ENCODE results near the gene WNT5A. TPM values are rescaled to one million over a fixed set of nuclear protein-coding genes. Genes with fewer than 3 reads are reported as not detected.

Gene WNT5A
- total and polyA plus RNA-seq, 2 donors (not counting 3 experiments of a cell fraction or from before 2014, with no cell fraction given), result 0.08 to 0.33 TPM

GRCh38 chr3:55449527-55449926 lies 37.6 kb downstream of the WNT5A start:
- no peaks in the 10 kb centered on the region for H3K4me1 ChIP-seq (ENCODE audit: control insufficient read depth, extremely low read depth, insufficient read depth, low read length)
- no peak for FAIRE-seq
- H3K27me3 ChIP-seq (ENCODE audit: control insufficient read depth in 2 of 2, insufficient read depth in 2 of 2, low read length in 2 of 2), result no peaks in the 10 kb centered on the region
- no peak overlapping the region for H3K9ac ChIP-seq (replicated peaks; ENCODE audit: extremely low read depth, insufficient read depth, low read length)
- TF ChIP-seq MAX (IDR thresholded peaks at IDR 0.05; ENCODE audit: insufficient read depth, insufficient read length), result no peak
- TF ChIP-seq EZH2 (IDR thresholded peaks at IDR 0.05; ENCODE audit: borderline replicate concordance, low read depth, low read length, severe bottlenecking), result no peak
- no peak for TF ChIP-seq MYC (IDR thresholded peaks at IDR 0.05; ENCODE audit: low read depth, low read length)
- no peak for TF ChIP-seq JUN (IDR thresholded peaks at IDR 0.05; ENCODE audit: borderline replicate concordance, insufficient read depth, insufficient read length, low read depth)
- no peak for TF ChIP-seq POLR2A (IDR thresholded peaks at IDR 0.05; ENCODE audit: low read depth, low read length)
- no peak for TF ChIP-seq POLR2AphosphoS5 (IDR thresholded peaks at IDR 0.05; ENCODE audit: insufficient read depth, low read depth, low read length)
- TF ChIP-seq GATA2 (IDR thresholded peaks at IDR 0.05; ENCODE audit: insufficient read depth, insufficient read length, low read depth, low read length), result no peak
- ChIA-PET POLR2A (no interaction called here), CTCF (no interaction called here)
- no peak overlapping the region for H3K4me2 ChIP-seq (ENCODE audit: insufficient read depth, low read length)
- H2AFZ ChIP-seq (ENCODE audit: low read depth, low read length), result no peak overlapping the region
- no peak for DNase-seq (ENCODE audit: low read depth, low spot score)
- H3K9me1 ChIP-seq (replicated peaks; ENCODE audit: control insufficient read depth, extremely low read depth, insufficient read depth, low read length), result no peaks in the 10 kb centered on the region
- no peaks in the 10 kb centered on the region for H4K20me1 ChIP-seq (replicated peaks; ENCODE audit: control insufficient read depth, extremely low read depth, insufficient read depth, low read length)
- H3K9me3 ChIP-seq (replicated peaks; ENCODE audit: control insufficient read depth, insufficient read depth, low read length), result no peaks in the 10 kb centered on the region
- H3K36me3 ChIP-seq (ENCODE audit: control insufficient read depth in 2 of 2, extremely low read depth in 1 of 2, insufficient read depth in 2 of 2, low read length in 2 of 2), result no peaks in the 10 kb centered on the region
- intact Hi-C loops (cut with micrococcal nuclease), result no loop called here
- no peaks in the 10 kb centered on the region for H3K79me2 ChIP-seq (ENCODE audit: control insufficient read depth, insufficient read depth, low read length)
- dilution Hi-C loops (cut with MboI; ENCODE audit: extremely low pct_ligation_motif_present, low sequenced_read_pairs), result no loop called here
- no TSS peak for BruUV-seq (replicated peaks)
- no peak overlapping the region for H3K27ac ChIP-seq (ENCODE audit: insufficient read depth, low read depth, low read length)
- no peak overlapping the region for H3K4me3 ChIP-seq (replicated peaks in 1 of 3; ENCODE audit: insufficient read depth in 1 of 3, low read depth in 1 of 3, low read length in 3 of 3)

GRCh38 chr3:55446850-55447249 lies 40.3 kb downstream of the WNT5A start:
- no peak for FAIRE-seq
- no peaks in the 10 kb centered on the region for H3K4me1 ChIP-seq (ENCODE audit: control insufficient read depth, extremely low read depth, insufficient read depth, low read length)
- H3K36me3 ChIP-seq (ENCODE audit: control insufficient read depth in 2 of 2, extremely low read depth in 1 of 2, insufficient read depth in 2 of 2, low read length in 2 of 2), result no peaks in the 10 kb centered on the region
- no peaks in the 10 kb centered on the region for H3K79me2 ChIP-seq (ENCODE audit: control insufficient read depth, insufficient read depth, low read length)
- H3K27ac ChIP-seq (ENCODE audit: insufficient read depth, low read depth, low read length), result no peak overlapping the region
- BruUV-seq (replicated peaks), result no TSS peak
- H3K9ac ChIP-seq (replicated peaks; ENCODE audit: extremely low read depth, insufficient read depth, low read length), result no peak overlapping the region
- CTCF ChIA-PET, result no interaction called here
- no peaks in the 10 kb centered on the region for H4K20me1 ChIP-seq (replicated peaks; ENCODE audit: control insufficient read depth, extremely low read depth, insufficient read depth, low read length)
- no peaks in the 10 kb centered on the region for H3K27me3 ChIP-seq (ENCODE audit: control insufficient read depth in 2 of 2, insufficient read depth in 2 of 2, low read length in 2 of 2)
- POLR2A ChIA-PET, result no interaction called here
- no peak overlapping the region for H3K4me2 ChIP-seq (ENCODE audit: insufficient read depth, low read length)
- no peaks in the 10 kb centered on the region for H3K9me1 ChIP-seq (replicated peaks; ENCODE audit: control insufficient read depth, extremely low read depth, insufficient read depth, low read length)
- no peak for TF ChIP-seq GATA2 (IDR thresholded peaks at IDR 0.05; ENCODE audit: insufficient read depth, insufficient read length, low read depth, low read length)
- TF ChIP-seq MAX (IDR thresholded peaks at IDR 0.05; ENCODE audit: insufficient read depth, insufficient read length), result no peak
- no peak for TF ChIP-seq EZH2 (IDR thresholded peaks at IDR 0.05; ENCODE audit: borderline replicate concordance, low read depth, low read length, severe bottlenecking)
- TF ChIP-seq FOS (IDR thresholded peaks at IDR 0.05; ENCODE audit: borderline replicate concordance, insufficient read depth, low read length), result no peak
- no peak for TF ChIP-seq JUN (IDR thresholded peaks at IDR 0.05; ENCODE audit: borderline replicate concordance, insufficient read depth, insufficient read length, low read depth)
- TF ChIP-seq POLR2AphosphoS5 (IDR thresholded peaks at IDR 0.05; ENCODE audit: insufficient read depth, low read depth, low read length), result no peak
- no peak for TF ChIP-seq CTCF (IDR thresholded peaks at IDR 0.05; ENCODE audit: extremely low read depth in 1 of 2, insufficient read depth in 1 of 2, low read depth in 1 of 2, low read length in 2 of 2)
- no peak for TF ChIP-seq POLR2A (IDR thresholded peaks at IDR 0.05; ENCODE audit: low read depth, low read length)
- TF ChIP-seq MYC (IDR thresholded peaks at IDR 0.05; ENCODE audit: low read depth, low read length), result no peak
- DNase-seq (ENCODE audit: low read depth, low spot score), result no peak
- no peak overlapping the region for H3K4me3 ChIP-seq (replicated peaks in 1 of 3; ENCODE audit: insufficient read depth in 1 of 3, low read depth in 1 of 3, low read length in 3 of 3)
- dilution Hi-C loops (cut with MboI; ENCODE audit: extremely low pct_ligation_motif_present, low sequenced_read_pairs) (no loop called here), intact Hi-C loops (cut with micrococcal nuclease) (no loop called here)
- no peak overlapping the region for H2AFZ ChIP-seq (ENCODE audit: low read depth, low read length)
- H3K9me3 ChIP-seq (replicated peaks; ENCODE audit: control insufficient read depth, insufficient read depth, low read length), result no peaks in the 10 kb centered on the region

Measured in endothelial cell of umbilical vein (primary cell).